Endothelial cell of umbilical vein (primary cell): ENCODE results near the gene HS3ST1. TPM values are rescaled to one million over a fixed set of nuclear protein-coding genes. Genes with fewer than 3 reads are reported as not detected.

Source experiments
- BruUV-seq: library from RNA; stranded (reverse); fragments of 400-500 nt; replicated peaks from 2 replicates; lab custom pipeline; 2021; lab: Mats Ljungman, UMichigan
- CTCF ChIA-PET: fragments of 300-600, 350-600 bp; sonication (Branson Sonifier 250); formaldehyde crosslinking; loops from one replicate; lab custom pipeline; 2021; ENCODE audit warnings: antibody characterized with exemption, inconsistent platforms; lab: Charles Lee
- POLR2A ChIA-PET: fragments of 300-600, 350-600 bp; sonication (Branson Sonifier 250); formaldehyde crosslinking; loops from one replicate; lab custom pipeline; 2021; ENCODE audit warnings: antibody characterized with exemption, inconsistent platforms; lab: Charles Lee
- DNase-seq: peaks from one replicate; pipeline ENCODE4 v3.0.0-alpha.2; 2011; ENCODE audit warnings: low read depth, low spot score
- FAIRE-seq: peaks from 2 replicates; lab custom pipeline; 2011; peaks lifted over from hg19 to GRCh38; lab: Jason Lieb, UNC
- H2AFZ ChIP-seq: 2 replicates; pipeline ENCODE4 v1.6.0; 2012; ENCODE audit warnings: low read depth, low read length, control low read depth, inconsistent platforms
- H3K27ac ChIP-seq: 2 replicates; pipeline ENCODE4 v1.5.1; 2011; ENCODE audit warnings: low read depth, mild to moderate bottlenecking, control low read depth, low read length, moderate library complexity; ENCODE audit not compliant: insufficient read depth
- H3K27me3 ChIP-seq, 2 experiments: 2 replicates each; pipeline versions ENCODE4 v1.6.0 to v1.6.1; 2011; ENCODE audit warnings: low read length in 2 of 2, mixed read lengths in 1 of 2; ENCODE audit not compliant: control insufficient read depth in 2 of 2, insufficient read depth in 2 of 2
- H3K36me3 ChIP-seq, 2 experiments: 2 replicates in 1 of 2; 3 replicates in 1 of 2; pipeline ENCODE4 v1.5.1; 2011; ENCODE audit warnings: low read length in 2 of 2, mild to moderate bottlenecking in 1 of 2, moderate library complexity in 1 of 2; ENCODE audit not compliant: control insufficient read depth in 2 of 2, insufficient read depth in 2 of 2; ENCODE audit errors: extremely low read depth in 1 of 2
- H3K4me1 ChIP-seq: 3 replicates; pipeline ENCODE4 v1.5.1; 2011; ENCODE audit warnings: mild to moderate bottlenecking, low read length; ENCODE audit not compliant: control insufficient read depth, insufficient read depth; ENCODE audit errors: extremely low read depth
- H3K4me2 ChIP-seq: 2 replicates; pipeline ENCODE4 v1.6.1; 2011; ENCODE audit warnings: low read length, control low read depth, mixed read lengths; ENCODE audit not compliant: insufficient read depth
- H3K4me3 ChIP-seq, 3 experiments: fragments of 200-600 bp in 1 of 3; sonication (generic), shearing (Covaris generic) in 1 of 3; replicated peaks in 1 of 3; 2 replicates each; pipeline ENCODE4 v1.5.1; 2011 to 2016; ENCODE audit warnings: control low read depth in 3 of 3, low read length in 3 of 3, mild to moderate bottlenecking in 2 of 3, inconsistent platforms in 1 of 3, low read depth in 1 of 3, moderate library complexity in 1 of 3; ENCODE audit not compliant: insufficient read depth in 1 of 3
- H3K79me2 ChIP-seq: 2 replicates; pipeline ENCODE4 v1.6.0; 2012; ENCODE audit warnings: low read length, inconsistent platforms; ENCODE audit not compliant: control insufficient read depth, insufficient read depth
- H3K9ac ChIP-seq: replicated peaks from 2 replicates; pipeline ENCODE3; 2011; ENCODE audit warnings: low read length, control low read depth; ENCODE audit not compliant: insufficient read depth; ENCODE audit errors: extremely low read depth
- H3K9me1 ChIP-seq: replicated peaks from 3 replicates; pipeline ENCODE4 v1.6.0; 2011; ENCODE audit warnings: mild to moderate bottlenecking, low read length; ENCODE audit not compliant: control insufficient read depth, insufficient read depth; ENCODE audit errors: extremely low read depth
- H3K9me3 ChIP-seq: replicated peaks from 2 replicates; pipeline ENCODE4 v1.5.1; 2012; ENCODE audit warnings: low read length, inconsistent platforms; ENCODE audit not compliant: control insufficient read depth, insufficient read depth
- H4K20me1 ChIP-seq: replicated peaks from 2 replicates; pipeline ENCODE3; 2011; ENCODE audit warnings: mild to moderate bottlenecking, low read length; ENCODE audit not compliant: control insufficient read depth, insufficient read depth; ENCODE audit errors: extremely low read depth
- CTCF ChIP-seq, 2 donors: IDR thresholded peaks; 1 replicate in 1 of 2; 2 replicates in 1 of 2; pipeline ENCODE4 v1.5.1; 2011; ENCODE audit warnings: low read length in 2 of 2, mild to moderate bottlenecking in 2 of 2, moderate library complexity in 2 of 2, control low read depth in 1 of 2, inconsistent platforms in 1 of 2, low read depth in 1 of 2; ENCODE audit not compliant: insufficient read depth in 1 of 2; ENCODE audit errors: extremely low read depth in 1 of 2
- EZH2 ChIP-seq: IDR thresholded peaks from 2 replicates; pipeline ENCODE4 v1.6.1; 2012; ENCODE audit warnings: borderline replicate concordance, low read depth, mild to moderate bottlenecking, moderate library complexity, low read length, inconsistent platforms; ENCODE audit not compliant: severe bottlenecking
- FOS ChIP-seq: IDR thresholded peaks from 2 replicates; pipeline ENCODE4 v1.6.1; 2011; ENCODE audit warnings: mild to moderate bottlenecking, low read length, moderate library complexity, borderline replicate concordance; ENCODE audit not compliant: insufficient read depth
- GATA2 ChIP-seq: IDR thresholded peaks from 2 replicates; pipeline ENCODE4 v1.7.0; 2011; ENCODE audit warnings: low read depth, mild to moderate bottlenecking, moderate library complexity, mixed read lengths, low read length; ENCODE audit not compliant: insufficient read length, insufficient read depth
- JUN ChIP-seq: IDR thresholded peaks from 2 replicates; pipeline ENCODE4 v1.6.1; 2011; ENCODE audit warnings: borderline replicate concordance, low read depth; ENCODE audit not compliant: insufficient read length, insufficient read depth
- MAX ChIP-seq: IDR thresholded peaks from 2 replicates; pipeline ENCODE4 v1.6.1; 2011; ENCODE audit not compliant: insufficient read depth, insufficient read length
- MYC ChIP-seq: IDR thresholded peaks from one replicate; pipeline ENCODE4 v1.6.1; 2011; ENCODE audit warnings: mild to moderate bottlenecking, low read depth, low read length
- POLR2A ChIP-seq: IDR thresholded peaks from 2 replicates; pipeline ENCODE4 v1.6.1; 2012; ENCODE audit warnings: low read depth, mild to moderate bottlenecking, control low read depth, low read length
- POLR2AphosphoS5 ChIP-seq: IDR thresholded peaks from 2 replicates; pipeline ENCODE4 v1.6.1; 2012; ENCODE audit warnings: low read depth, mild to moderate bottlenecking, control low read depth, low read length, moderate library complexity; ENCODE audit not compliant: insufficient read depth
- dilution Hi-C: fragments of 300-500 bp; cut with MboI; formaldehyde crosslinking; loops from one replicate; pipeline ENCODE4 v1.15.0; 2019; ENCODE audit warnings: low sequenced_read_pairs; ENCODE audit not compliant: extremely low pct_ligation_motif_present
- intact Hi-C: fragments of 100-400 bp; cut with micrococcal nuclease; formaldehyde crosslinking; loops from one replicate; pipeline ENCODE4 v1.10.0; 2022
- polyA plus RNA-seq, 4 experiments: library from polyadenylated mRNA; depleted of rRNA in 3 of 4; stranded (reverse) in 3 of 4; unstranded in 1 of 4; fragments of >200 nt; gene quantifications; 2 replicates each; pipeline versions ENCODE4 v1.2.1 to v1.2.3, GENCODE V29; 2011 to 2012; ENCODE audit warnings: missing spikeins in 1 of 4
- total RNA-seq: library from RNA; stranded (reverse); gene quantifications from 2 replicates; pipeline ENCODE4 v1.2.3, GENCODE V29; 2021

Gene HS3ST1
- total and polyA plus RNA-seq, 2 donors (not counting 3 experiments of a cell fraction or from before 2014, with no cell fraction given), result 0.14 to 1.3 TPM

GRCh38 chr4:11441194-11441556, 12.5 kb upstream of the HS3ST1 start:
- intact Hi-C loops (no loop called here), dilution Hi-C loops (no loop called here)
- FAIRE-seq (no peak), DNase-seq (no peak)
- Histone ChIP-seq H3K79me2 (no peaks in the 10 kb centered on the region), H3K4me1 (no peaks in the 10 kb centered on the region), H3K4me3 (no peak overlapping the region), H3K9me3 (no peaks in the 10 kb centered on the region), H3K36me3 (no peaks in the 10 kb centered on the region), H3K27me3 (no peaks in the 10 kb centered on the region), H2AFZ (no peak overlapping the region), H3K9ac (no peak overlapping the region), H3K4me2 (no peak overlapping the region), H3K27ac (no peak overlapping the region), H3K9me1 (no peaks in the 10 kb centered on the region), H4K20me1 (no peaks in the 10 kb centered on the region)
- POLR2A ChIA-PET, result no interaction called here
- CTCF ChIA-PET, result no interaction called here
- no TSS peak for BruUV-seq
- TF ChIP-seq JUN (no peak), EZH2 (no peak), POLR2A (no peak), MAX (no peak), POLR2AphosphoS5 (no peak), MYC (no peak), CTCF (IDR thresholded peaks at IDR 0.05; ENCODE audit: extremely low read depth in 1 of 2, insufficient read depth in 1 of 2, low read depth in 1 of 2, low read length in 2 of 2) (no peak), FOS (no peak), GATA2 (no peak)
